ENCODE measurements around the gene FXYD6.

The FXYD6 gene

GRCh38 chr11:117885777-117886176, 9.3 kb upstream of the FXYD6 start:
- no peak for DNase-seq (ENCODE audit: low read depth in 2 of 2)

- DNase-seq (ENCODE audit: low read depth in 2 of 2): no peak
Observed at GRCh38 chr11:117884994-117885393, 8.5 kb upstream of the FXYD6 start.

- no peak for DNase-seq (ENCODE audit: low read depth in 2 of 2)
Observed at GRCh38 chr11:117883063-117883462, 6.6 kb upstream of the FXYD6 start.

- DNase-seq (ENCODE audit: low read depth in 2 of 2): no peak
Observed at GRCh38 chr11:117882311-117882905, 6.0 kb upstream of the FXYD6 start.

GRCh38 chr11:117881217-117881616, 4.8 kb upstream of the FXYD6 start:
- DNase-seq (ENCODE audit: low read depth in 2 of 2): no peak

GRCh38 chr11:117879516-117880480, 3.3 kb upstream of the FXYD6 start:
- no peak for DNase-seq (ENCODE audit: low read depth in 2 of 2)

GRCh38 chr11:117878939-117879475, 2.5 kb upstream of the FXYD6 start:
- DNase-seq (ENCODE audit: low read depth in 2 of 2): no peak

- no peak for DNase-seq (ENCODE audit: low read depth in 2 of 2)
Observed at GRCh38 chr11:117878314-117878938, 2.0 kb upstream of the FXYD6 start.

GRCh38 chr11:117877120-117877784, 794 bp upstream of the FXYD6 start:
- DNase-seq (ENCODE audit: low read depth in 2 of 2): no peak

- no peak for DNase-seq (ENCODE audit: low read depth in 2 of 2)
Observed at GRCh38 chr11:117876059-117876340, 458 bp downstream of the FXYD6 start.

- DNase-seq (ENCODE audit: low read depth in 2 of 2): no peak
Observed at GRCh38 chr11:117875382-117876058, 938 bp downstream of the FXYD6 start.

- no peak for DNase-seq (ENCODE audit: low read depth in 2 of 2)
Observed at GRCh38 chr11:117874910-117875381, 1.5 kb downstream of the FXYD6 start.

GRCh38 chr11:117874253-117874909, 2.1 kb downstream of the FXYD6 start:
- DNase-seq (ENCODE audit: low read depth in 2 of 2): no peak

GRCh38 chr11:117873828-117874125, 2.7 kb downstream of the FXYD6 start:
- DNase-seq (ENCODE audit: low read depth in 2 of 2): no peak

GRCh38 chr11:117872975-117873827, 3.3 kb downstream of the FXYD6 start:
- no peak for DNase-seq (ENCODE audit: low read depth in 2 of 2)

GRCh38 chr11:117872420-117872961, 4.0 kb downstream of the FXYD6 start:
- no peak for DNase-seq (ENCODE audit: low read depth in 2 of 2)

GRCh38 chr11:117871784-117872183, 4.7 kb downstream of the FXYD6 start:
- DNase-seq (ENCODE audit: low read depth in 2 of 2): no peak

- DNase-seq (ENCODE audit: low read depth in 2 of 2): no peak
Observed at GRCh38 chr11:117871160-117871559, 5.3 kb downstream of the FXYD6 start.

GRCh38 chr11:117870103-117870952, 6.1 kb downstream of the FXYD6 start:
- DNase-seq (ENCODE audit: low read depth in 2 of 2): no peak
